ENCODE results near the gene CBY3. TPM values are rescaled to one million over a fixed set of nuclear protein-coding genes. Genes with fewer than 3 reads are reported as not detected.
"Not testable (repeated sequence)": the region's sequence is repeated elsewhere in the genome, so short reads cannot be mapped to it uniquely, and the experiment has no call there.

Gene CBY3
- polyA plus RNA-seq, 3 donors: not detected

DNA sequence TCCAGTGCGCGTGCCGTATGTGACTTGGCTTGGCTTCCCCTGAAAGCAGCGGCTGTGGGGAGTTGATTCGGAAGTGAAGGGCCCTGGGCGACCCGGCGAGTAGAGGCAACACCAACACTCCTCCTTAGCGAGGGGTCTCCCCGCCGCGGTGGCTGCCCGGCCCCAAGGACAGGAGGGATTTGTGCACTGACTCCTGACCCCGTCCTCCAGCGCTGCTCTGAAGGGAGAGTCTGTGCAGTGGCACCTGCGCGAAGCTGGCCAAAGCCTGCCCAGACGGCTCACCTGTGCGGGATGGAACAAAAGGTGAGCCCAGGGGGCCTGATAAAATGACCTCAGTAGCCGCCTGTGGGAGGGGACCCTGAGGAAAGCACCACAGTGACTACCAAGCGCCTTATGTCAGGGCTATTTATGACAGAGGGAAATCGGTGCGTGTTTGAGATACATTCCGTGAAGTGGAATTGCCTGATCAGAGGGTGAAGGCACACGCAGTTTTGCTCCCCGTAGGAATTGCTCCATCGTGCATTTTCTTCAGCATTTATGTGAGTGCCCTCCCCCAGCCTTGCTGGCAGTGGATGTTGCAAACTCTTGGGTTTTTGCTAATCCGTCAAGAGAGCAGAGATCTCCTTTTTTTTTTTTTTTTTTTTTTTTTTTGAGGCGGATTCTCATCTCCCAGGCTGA, 22.5 kb downstream of the CBY3 start:
- Mint-ChIP-seq H3K4me3 (peak overlapping the region; percentile 83 to 91), H3K27ac (peak overlapping the region in 5 of 7 donors; percentile 21 to 77 (median 61))
- H3K36me3 ChIP-seq (replicated peaks in 1 of 2; ENCODE audit: control insufficient read depth in 1 of 2, insufficient read depth in 2 of 2, low read length in 2 of 2); H3K79me2 ChIP-seq (ENCODE audit: insufficient read depth, low read length); H4K20me1 ChIP-seq (ENCODE audit: insufficient read depth, low read length); H3K27me3 Mint-ChIP-seq (ENCODE audit: low read depth in 3 of 3); H3K4me1 Mint-ChIP-seq; H3K9me3 Mint-ChIP-seq; H3K36me3 Mint-ChIP-seq; H3K9me3 ChIP-seq (replicated peaks in 1 of 2; ENCODE audit: control insufficient read depth in 1 of 2, insufficient read depth in 1 of 2, low read length in 2 of 2); H3K27me3 ChIP-seq (ENCODE audit: control insufficient read depth in 2 of 2, insufficient read depth in 2 of 2, low read length in 2 of 2); intact Hi-C loops (cut with micrococcal nuclease); H3K4me1 ChIP-seq (ENCODE audit: control insufficient read depth in 1 of 2, insufficient read depth in 2 of 2, low read length in 2 of 2): not testable (repeated sequence)
- peak overlapping the region in 1 of 2 donors; percentile 36 for H3K27ac ChIP-seq (ENCODE audit: low read depth in 1 of 2, low read length in 2 of 2)
- peak; percentile 31 to 82 (median 34) for DNase-seq
- H2AFZ ChIP-seq (ENCODE audit: insufficient read depth, low read depth, low read length, poor library complexity, severe bottlenecking): peak overlapping the region; percentile 83
- H3K4me3 ChIP-seq (replicated peaks in 1 of 3; ENCODE audit: low read depth in 2 of 3, low read length in 3 of 3): peak overlapping the region; percentile 39 to 78 (median 59)
- H3K9ac ChIP-seq (ENCODE audit: insufficient read depth, low read length, poor library complexity, severe bottlenecking): peak overlapping the region; percentile 45
- TF ChIP-seq, protein P1, sequence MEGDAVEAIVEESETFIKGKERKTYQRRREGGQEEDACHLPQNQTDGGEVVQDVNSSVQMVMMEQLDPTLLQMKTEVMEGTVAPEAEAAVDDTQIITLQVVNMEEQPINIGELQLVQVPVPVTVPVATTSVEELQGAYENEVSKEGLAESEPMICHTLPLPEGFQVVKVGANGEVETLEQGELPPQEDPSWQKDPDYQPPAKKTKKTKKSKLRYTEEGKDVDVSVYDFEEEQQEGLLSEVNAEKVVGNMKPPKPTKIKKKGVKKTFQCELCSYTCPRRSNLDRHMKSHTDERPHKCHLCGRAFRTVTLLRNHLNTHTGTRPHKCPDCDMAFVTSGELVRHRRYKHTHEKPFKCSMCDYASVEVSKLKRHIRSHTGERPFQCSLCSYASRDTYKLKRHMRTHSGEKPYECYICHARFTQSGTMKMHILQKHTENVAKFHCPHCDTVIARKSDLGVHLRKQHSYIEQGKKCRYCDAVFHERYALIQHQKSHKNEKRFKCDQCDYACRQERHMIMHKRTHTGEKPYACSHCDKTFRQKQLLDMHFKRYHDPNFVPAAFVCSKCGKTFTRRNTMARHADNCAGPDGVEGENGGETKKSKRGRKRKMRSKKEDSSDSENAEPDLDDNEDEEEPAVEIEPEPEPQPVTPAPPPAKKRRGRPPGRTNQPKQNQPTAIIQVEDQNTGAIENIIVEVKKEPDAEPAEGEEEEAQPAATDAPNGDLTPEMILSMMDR (IDR thresholded peaks at IDR 0.05): peak; percentile 29
- 5% methylated on average over 7 of the region's 29 CpGs for WGBS (ENCODE audit: insufficient coverage)
- H3K4me2 ChIP-seq (replicated peaks; ENCODE audit: extremely low read depth, low read length, poor library complexity, severe bottlenecking): peak overlapping the region; percentile 77

DNA sequence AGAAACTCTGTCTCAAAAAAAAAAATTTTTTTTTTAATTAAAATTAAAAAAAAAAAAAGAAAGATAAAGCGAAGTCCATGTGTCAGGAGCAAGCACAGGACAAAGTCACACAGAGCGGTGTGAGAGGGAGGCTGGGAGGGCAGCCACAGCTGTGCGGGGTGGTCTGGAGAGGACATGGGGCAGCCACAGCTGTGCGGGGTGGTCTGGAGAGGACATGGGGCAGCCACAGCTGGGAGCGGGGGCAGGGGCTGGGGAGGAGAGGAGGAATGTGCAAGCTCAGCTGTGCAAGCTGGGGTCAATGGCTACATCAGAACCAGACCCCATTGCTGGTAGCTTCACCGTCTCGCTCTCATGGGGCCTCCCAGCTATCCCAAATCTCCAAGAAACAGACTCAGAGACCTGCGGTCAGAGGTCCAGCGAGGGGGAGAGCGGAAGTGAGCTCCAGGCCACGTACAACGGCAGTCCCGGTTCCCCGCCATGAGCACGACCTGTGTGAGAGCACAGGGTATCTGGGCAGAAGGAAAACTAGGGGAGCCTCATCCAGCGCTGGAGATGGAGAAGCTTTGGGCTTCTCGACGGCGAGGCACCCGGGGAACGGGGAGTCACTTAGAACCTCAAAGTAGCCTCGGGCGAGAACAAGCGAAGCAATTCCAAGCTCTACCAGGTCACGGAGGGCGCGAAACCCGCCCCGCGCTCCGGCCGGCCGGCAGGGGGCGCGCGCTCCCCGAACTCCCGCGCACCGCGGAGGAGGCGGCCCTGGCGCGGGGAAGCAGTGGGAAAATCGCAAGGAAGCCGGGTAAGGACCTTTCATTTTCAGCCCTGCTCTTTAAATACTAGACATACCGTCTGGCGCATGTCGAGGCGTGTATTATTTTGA, 23.3 kb downstream of the CBY3 start:
- H3K4me1 ChIP-seq (ENCODE audit: control insufficient read depth in 1 of 2, insufficient read depth in 2 of 2, low read length in 2 of 2); H3K36me3 Mint-ChIP-seq; H3K4me2 ChIP-seq (replicated peaks; ENCODE audit: extremely low read depth, low read length, poor library complexity, severe bottlenecking); H3K4me1 Mint-ChIP-seq; H3K27ac ChIP-seq (ENCODE audit: low read depth in 1 of 2, low read length in 2 of 2); H3K9ac ChIP-seq (ENCODE audit: insufficient read depth, low read length, poor library complexity, severe bottlenecking); H3K4me3 ChIP-seq (replicated peaks in 1 of 3; ENCODE audit: low read depth in 2 of 3, low read length in 3 of 3); H3K9me3 Mint-ChIP-seq; H3K27me3 ChIP-seq (ENCODE audit: control insufficient read depth in 2 of 2, insufficient read depth in 2 of 2, low read length in 2 of 2); intact Hi-C loops (cut with micrococcal nuclease); DNase-seq; H2AFZ ChIP-seq (ENCODE audit: insufficient read depth, low read depth, low read length, poor library complexity, severe bottlenecking); H3K27me3 Mint-ChIP-seq (ENCODE audit: low read depth in 3 of 3); H3K79me2 ChIP-seq (ENCODE audit: insufficient read depth, low read length); H3K36me3 ChIP-seq (replicated peaks in 1 of 2; ENCODE audit: control insufficient read depth in 1 of 2, insufficient read depth in 2 of 2, low read length in 2 of 2); H4K20me1 ChIP-seq (ENCODE audit: insufficient read depth, low read length); H3K9me3 ChIP-seq (replicated peaks in 1 of 2; ENCODE audit: control insufficient read depth in 1 of 2, insufficient read depth in 1 of 2, low read length in 2 of 2); H3K27ac Mint-ChIP-seq: not testable (repeated sequence)
- no CpG with 5 or more reads among the region's 50 CpGs for WGBS (ENCODE audit: insufficient coverage)
- H3K4me3 Mint-ChIP-seq: peak overlapping the region in 1 of 2 donors; percentile 56

DNA sequence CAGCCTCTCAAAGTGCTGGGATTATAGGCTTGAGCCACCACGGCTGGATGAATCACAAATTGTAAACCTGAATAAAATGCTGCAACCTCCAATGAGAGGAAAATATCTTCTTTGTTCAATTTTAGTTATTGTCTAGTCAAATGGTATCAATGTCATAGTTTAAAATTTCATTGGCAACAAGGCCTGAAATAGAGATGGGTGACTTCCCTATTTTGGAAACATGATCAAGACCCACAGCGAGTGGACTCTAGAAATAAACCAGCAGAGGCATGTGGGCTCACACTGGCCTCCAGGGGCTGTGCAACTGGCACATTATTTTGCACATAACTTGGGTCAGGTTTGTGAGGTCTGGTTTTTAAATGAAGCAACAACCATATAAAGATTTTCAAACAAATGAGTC, 27.7 kb downstream of the CBY3 start:
- DNase-seq; H3K4me2 ChIP-seq (replicated peaks; ENCODE audit: extremely low read depth, low read length, poor library complexity, severe bottlenecking); H2AFZ ChIP-seq (ENCODE audit: insufficient read depth, low read depth, low read length, poor library complexity, severe bottlenecking); H3K4me3 Mint-ChIP-seq; H3K36me3 ChIP-seq (replicated peaks in 1 of 2; ENCODE audit: control insufficient read depth in 1 of 2, insufficient read depth in 2 of 2, low read length in 2 of 2); H3K4me1 ChIP-seq (ENCODE audit: control insufficient read depth in 1 of 2, insufficient read depth in 2 of 2, low read length in 2 of 2); H3K27me3 Mint-ChIP-seq (ENCODE audit: low read depth in 3 of 3); H3K9ac ChIP-seq (ENCODE audit: insufficient read depth, low read length, poor library complexity, severe bottlenecking); H3K79me2 ChIP-seq (ENCODE audit: insufficient read depth, low read length); H3K36me3 Mint-ChIP-seq; H3K9me3 Mint-ChIP-seq; H3K4me1 Mint-ChIP-seq; H3K27ac Mint-ChIP-seq; intact Hi-C loops (cut with micrococcal nuclease); H3K4me3 ChIP-seq (replicated peaks in 1 of 3; ENCODE audit: low read depth in 2 of 3, low read length in 3 of 3); H4K20me1 ChIP-seq (ENCODE audit: insufficient read depth, low read length); H3K27ac ChIP-seq (ENCODE audit: low read depth in 1 of 2, low read length in 2 of 2); H3K9me3 ChIP-seq (replicated peaks in 1 of 2; ENCODE audit: control insufficient read depth in 1 of 2, insufficient read depth in 1 of 2, low read length in 2 of 2); H3K27me3 ChIP-seq (ENCODE audit: control insufficient read depth in 2 of 2, insufficient read depth in 2 of 2, low read length in 2 of 2): not testable (repeated sequence)
- no CpG with 5 or more reads among the region's 2 CpGs for WGBS (ENCODE audit: insufficient coverage)

DNA sequence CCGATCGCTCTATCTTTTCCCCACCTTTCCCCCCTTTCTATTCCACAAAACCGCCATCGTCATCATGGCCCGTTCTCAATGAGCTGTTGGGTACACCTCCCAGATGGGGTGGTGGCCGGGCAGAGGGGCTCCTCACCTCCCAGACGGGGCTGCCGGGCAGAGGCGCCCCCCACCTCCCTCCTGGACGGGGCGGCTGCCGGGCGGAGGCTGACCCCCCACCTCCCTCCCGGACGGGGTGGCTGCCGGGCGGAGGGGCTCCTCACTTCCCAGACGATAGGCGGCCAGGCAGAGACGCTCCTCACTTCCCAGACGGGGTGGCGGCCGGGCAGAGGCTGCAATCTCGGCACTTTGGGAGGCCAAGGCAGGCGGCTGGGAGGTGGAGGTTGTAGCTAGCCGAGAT, 30.6 kb downstream of the CBY3 start:
- intact Hi-C loops (cut with micrococcal nuclease); DNase-seq; H3K9ac ChIP-seq (ENCODE audit: insufficient read depth, low read length, poor library complexity, severe bottlenecking); H3K4me1 Mint-ChIP-seq; H3K9me3 ChIP-seq (replicated peaks in 1 of 2; ENCODE audit: control insufficient read depth in 1 of 2, insufficient read depth in 1 of 2, low read length in 2 of 2); H3K79me2 ChIP-seq (ENCODE audit: insufficient read depth, low read length); H3K27ac Mint-ChIP-seq; H3K4me2 ChIP-seq (replicated peaks; ENCODE audit: extremely low read depth, low read length, poor library complexity, severe bottlenecking); H4K20me1 ChIP-seq (ENCODE audit: insufficient read depth, low read length); H3K4me1 ChIP-seq (ENCODE audit: control insufficient read depth in 1 of 2, insufficient read depth in 2 of 2, low read length in 2 of 2); H3K4me3 ChIP-seq (replicated peaks in 1 of 3; ENCODE audit: low read depth in 2 of 3, low read length in 3 of 3); H3K9me3 Mint-ChIP-seq; H3K27me3 ChIP-seq (ENCODE audit: control insufficient read depth in 2 of 2, insufficient read depth in 2 of 2, low read length in 2 of 2); H3K36me3 Mint-ChIP-seq; H3K27me3 Mint-ChIP-seq (ENCODE audit: low read depth in 3 of 3); H3K36me3 ChIP-seq (replicated peaks in 1 of 2; ENCODE audit: control insufficient read depth in 1 of 2, insufficient read depth in 2 of 2, low read length in 2 of 2); H2AFZ ChIP-seq (ENCODE audit: insufficient read depth, low read depth, low read length, poor library complexity, severe bottlenecking); H3K4me3 Mint-ChIP-seq; H3K27ac ChIP-seq (ENCODE audit: low read depth in 1 of 2, low read length in 2 of 2): not testable (repeated sequence)
- 96% methylated on average over 4 of the region's 26 CpGs for WGBS (ENCODE audit: insufficient coverage)
